ENCODE data around the gene THOC3.
"Not testable (repeated sequence)": the region's sequence is repeated elsewhere in the genome, so short reads cannot be mapped to it uniquely, and the experiment has no call there.

DNA sequence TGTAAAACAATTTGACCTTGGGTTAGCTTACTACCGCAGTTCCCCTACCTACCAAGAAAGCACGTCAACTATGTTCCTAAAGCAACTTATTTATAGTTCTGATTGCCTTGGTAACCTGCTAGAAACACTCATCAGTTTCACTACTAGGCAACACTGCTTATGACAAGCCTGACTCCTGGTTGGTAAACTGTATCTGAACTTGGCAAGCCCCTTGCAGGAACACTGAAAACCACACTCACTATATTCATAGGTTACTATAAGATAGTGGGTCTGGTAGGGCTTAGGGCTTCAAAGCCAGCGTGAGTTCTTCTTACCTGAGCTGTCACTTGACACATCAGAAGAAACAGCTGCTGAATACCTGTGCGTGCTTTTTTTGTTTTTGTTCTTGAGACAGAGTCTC, 49.2 kb upstream of the THOC3 start:
- TF ChIP-seq, protein P1, sequence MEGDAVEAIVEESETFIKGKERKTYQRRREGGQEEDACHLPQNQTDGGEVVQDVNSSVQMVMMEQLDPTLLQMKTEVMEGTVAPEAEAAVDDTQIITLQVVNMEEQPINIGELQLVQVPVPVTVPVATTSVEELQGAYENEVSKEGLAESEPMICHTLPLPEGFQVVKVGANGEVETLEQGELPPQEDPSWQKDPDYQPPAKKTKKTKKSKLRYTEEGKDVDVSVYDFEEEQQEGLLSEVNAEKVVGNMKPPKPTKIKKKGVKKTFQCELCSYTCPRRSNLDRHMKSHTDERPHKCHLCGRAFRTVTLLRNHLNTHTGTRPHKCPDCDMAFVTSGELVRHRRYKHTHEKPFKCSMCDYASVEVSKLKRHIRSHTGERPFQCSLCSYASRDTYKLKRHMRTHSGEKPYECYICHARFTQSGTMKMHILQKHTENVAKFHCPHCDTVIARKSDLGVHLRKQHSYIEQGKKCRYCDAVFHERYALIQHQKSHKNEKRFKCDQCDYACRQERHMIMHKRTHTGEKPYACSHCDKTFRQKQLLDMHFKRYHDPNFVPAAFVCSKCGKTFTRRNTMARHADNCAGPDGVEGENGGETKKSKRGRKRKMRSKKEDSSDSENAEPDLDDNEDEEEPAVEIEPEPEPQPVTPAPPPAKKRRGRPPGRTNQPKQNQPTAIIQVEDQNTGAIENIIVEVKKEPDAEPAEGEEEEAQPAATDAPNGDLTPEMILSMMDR (conservative IDR thresholded peaks at IDR 0.05; ENCODE audit: low read depth, low read length): not testable (repeated sequence)
- not testable (repeated sequence) for TF ChIP-seq EZH2 (IDR thresholded peaks at IDR 0.05; ENCODE audit: borderline replicate concordance, low read depth, low read length, poor library complexity, severe bottlenecking)

All from A673 (cell line).